ENCODE data around the gene GATA5. TPM values are rescaled to one million over a fixed set of nuclear protein-coding genes. Genes with fewer than 3 reads are reported as not detected.

GATA5 gene
- total RNA-seq, 1 donor from 2014 or later, result not detected

GRCh38 chr20:62515826-62516225 is 40.0 kb upstream of the GATA5 start:
- H3K27ac ChIP-seq, result no peak overlapping the region
- no peaks in the 10 kb centered on the region for H3K27me3 ChIP-seq
- no peaks in the 10 kb centered on the region for H3K36me3 ChIP-seq
- DNase-seq (ENCODE audit: low spot score in 2 of 2), result no peak
- intact Hi-C loops (cut with DNase I), result no loop called here
- TF ChIP-seq CTCF (IDR thresholded peaks at IDR 0.05), result no peak
- no peak overlapping the region for H3K4me3 ChIP-seq
- H3K9me3 ChIP-seq, result no peaks in the 10 kb centered on the region
- H3K4me1 ChIP-seq, result no peaks in the 10 kb centered on the region

DNA sequence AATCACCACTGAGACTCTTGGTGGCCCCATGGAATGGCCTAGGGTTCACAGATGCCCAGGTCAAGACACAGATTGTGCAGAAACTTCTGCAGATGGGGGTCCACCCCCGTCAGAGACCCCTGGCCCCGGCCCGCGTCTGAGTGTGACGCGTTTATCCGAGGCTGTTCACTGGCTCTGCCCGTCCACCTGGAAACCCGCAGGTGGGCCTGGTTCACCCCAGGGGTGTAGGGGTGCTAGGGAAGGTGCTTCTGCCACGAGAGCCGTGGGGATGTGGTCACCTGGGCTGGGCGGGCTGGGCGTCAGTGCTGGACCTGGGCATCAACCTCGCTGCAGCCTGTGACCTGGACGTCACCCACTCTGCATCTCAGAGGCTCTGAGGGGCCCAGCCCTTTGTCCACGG is 39.5 kb upstream of the GATA5 start:
- intact Hi-C loops (cut with DNase I), result no loop called here
- H3K27me3 ChIP-seq, result no peaks in the 10 kb centered on the region

GRCh38 chr20:62513991-62514390 is 38.2 kb upstream of the GATA5 start:
- no peak for DNase-seq (ENCODE audit: low spot score in 2 of 2)
- no peaks in the 10 kb centered on the region for H3K36me3 ChIP-seq
- intact Hi-C loops (cut with DNase I), result no loop called here
- H3K4me1 ChIP-seq, result no peaks in the 10 kb centered on the region
- TF ChIP-seq CTCF (IDR thresholded peaks at IDR 0.05), result no peak
- no peaks in the 10 kb centered on the region for H3K27me3 ChIP-seq
- no peaks in the 10 kb centered on the region for H3K9me3 ChIP-seq
- no peak overlapping the region for H3K27ac ChIP-seq
- no peak overlapping the region for H3K4me3 ChIP-seq

More for the DNA sequence above, 39.5 kb upstream of the GATA5 start:
- Histone ChIP-seq H3K9me3 (no peaks in the 10 kb centered on the region), H3K27ac (no peak overlapping the region), H3K4me3 (no peak overlapping the region), H3K4me1 (no peaks in the 10 kb centered on the region), H3K36me3 (no peaks in the 10 kb centered on the region)
- no peak for DNase-seq (ENCODE audit: low spot score in 2 of 2)
- no peak for TF ChIP-seq CTCF (IDR thresholded peaks at IDR 0.05)

GRCh38 chr20:62511915-62512610 is 36.3 kb upstream of the GATA5 start:
- no peak for TF ChIP-seq CTCF (IDR thresholded peaks at IDR 0.05)
- no peaks in the 10 kb centered on the region for H3K27me3 ChIP-seq
- no peaks in the 10 kb centered on the region for H3K36me3 ChIP-seq
- no peak overlapping the region for H3K27ac ChIP-seq
- no peaks in the 10 kb centered on the region for H3K9me3 ChIP-seq
- H3K4me3 ChIP-seq, result no peak overlapping the region
- DNase-seq (ENCODE audit: low spot score in 2 of 2), result no peak
- no peaks in the 10 kb centered on the region for H3K4me1 ChIP-seq
- intact Hi-C loops (cut with DNase I), result no loop called here

DNA sequence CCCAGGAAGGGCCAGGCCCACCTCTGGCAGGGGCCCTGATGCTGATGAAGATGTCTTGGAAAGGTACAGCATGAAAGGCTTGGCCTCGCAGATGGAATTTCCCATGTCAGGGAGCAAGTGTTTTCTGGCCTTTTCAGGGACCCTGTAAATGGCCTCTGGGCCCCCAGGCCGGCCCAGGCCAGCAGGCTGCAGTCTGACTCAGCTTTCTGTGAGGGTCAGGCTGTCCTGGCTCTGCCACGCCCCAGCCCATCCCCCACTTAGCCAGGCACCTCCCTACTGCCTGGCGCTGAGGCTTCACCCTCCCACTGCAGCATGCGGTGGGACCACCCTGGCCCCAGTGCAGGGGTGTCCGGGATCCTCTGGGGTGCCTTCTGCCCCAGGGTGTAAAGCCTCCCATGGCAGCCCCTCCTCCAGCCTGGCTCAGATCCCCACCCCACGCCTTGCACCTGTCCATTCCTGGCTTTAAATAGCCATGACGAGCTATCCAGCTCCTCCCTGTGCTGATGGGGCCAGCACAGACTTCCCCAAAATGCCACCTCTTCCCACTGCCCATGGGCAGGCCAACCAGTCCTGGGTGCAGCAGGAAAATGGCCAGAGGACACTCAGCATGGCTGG is 35.6 kb upstream of the GATA5 start:
- DNase-seq (ENCODE audit: low spot score in 2 of 2), result no peak
- intact Hi-C loops (cut with DNase I), result no loop called here
- TF ChIP-seq CTCF (IDR thresholded peaks at IDR 0.05), result no peak
- Histone ChIP-seq H3K4me1 (no peaks in the 10 kb centered on the region), H3K9me3 (no peaks in the 10 kb centered on the region), H3K36me3 (no peaks in the 10 kb centered on the region), H3K27me3 (no peaks in the 10 kb centered on the region), H3K27ac (no peak overlapping the region), H3K4me3 (no peak overlapping the region)

Data from ascending aorta (tissue), 2 donors.